HG03558 (cell line): ENCODE data around the gene TMCO4.

ENCODE experiments used
- ATAC-seq: cut with Tn5 transposase; IDR thresholded peaks from one replicate; pipeline ENCODE4 v1.9.1; 2021; ENCODE audit warnings: moderate number of reproducible peaks; ENCODE audit not compliant: unreplicated experiment; ENCODE audit errors: extremely low read depth

TMCO4 gene

DNA sequence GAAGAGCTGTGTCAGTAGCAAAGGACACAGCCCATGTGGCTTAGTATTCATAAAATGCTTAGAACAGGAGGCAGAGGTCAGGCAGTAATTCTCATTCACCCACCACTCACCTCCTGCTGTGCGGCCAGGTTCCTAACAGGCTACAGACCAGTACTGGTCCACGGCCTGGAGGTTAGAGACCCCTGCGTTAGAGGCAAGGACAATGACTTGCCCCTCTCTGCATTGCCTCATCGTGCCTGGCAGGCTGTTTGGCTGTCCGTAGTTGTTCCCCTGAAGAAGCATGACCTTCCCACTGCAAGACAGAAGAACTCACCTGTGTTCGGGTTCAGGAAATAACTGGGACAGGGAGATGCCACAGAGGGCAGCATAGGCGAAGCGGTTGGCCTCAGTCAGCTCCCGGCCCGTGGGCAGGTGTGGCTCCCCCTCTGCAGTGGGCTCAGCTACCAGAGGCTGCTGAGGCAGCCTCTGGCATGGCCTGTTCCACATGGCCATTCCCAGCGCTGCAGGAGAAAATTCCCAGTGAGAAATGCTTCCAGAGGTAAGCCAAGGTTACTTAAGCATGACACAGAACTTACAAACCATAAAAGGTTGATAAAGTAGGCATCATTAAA is 19.3 kb downstream of the TMCO4 start:
- ATAC-seq, result no peak

DNA sequence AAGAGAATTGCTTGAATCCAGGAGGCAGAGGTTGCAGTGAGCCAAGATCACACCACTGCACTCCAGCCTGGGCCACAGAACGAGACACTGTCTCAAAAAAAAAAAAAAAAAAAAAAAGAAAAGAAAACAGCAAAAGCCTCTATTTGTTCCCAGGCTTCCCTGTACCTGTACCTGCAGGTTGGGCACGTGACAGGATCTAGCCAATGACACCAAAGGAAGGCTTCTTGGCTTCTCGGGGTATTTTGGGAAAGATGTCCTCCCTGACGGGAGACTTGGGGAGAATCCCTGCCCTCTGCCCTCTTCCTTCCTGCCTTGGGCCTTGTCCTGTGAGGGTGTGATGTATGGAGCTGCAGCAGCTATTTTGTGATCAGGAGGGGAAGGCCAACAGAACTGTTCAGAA is 22.8 kb downstream of the TMCO4 start:
- no peak for ATAC-seq

DNA sequence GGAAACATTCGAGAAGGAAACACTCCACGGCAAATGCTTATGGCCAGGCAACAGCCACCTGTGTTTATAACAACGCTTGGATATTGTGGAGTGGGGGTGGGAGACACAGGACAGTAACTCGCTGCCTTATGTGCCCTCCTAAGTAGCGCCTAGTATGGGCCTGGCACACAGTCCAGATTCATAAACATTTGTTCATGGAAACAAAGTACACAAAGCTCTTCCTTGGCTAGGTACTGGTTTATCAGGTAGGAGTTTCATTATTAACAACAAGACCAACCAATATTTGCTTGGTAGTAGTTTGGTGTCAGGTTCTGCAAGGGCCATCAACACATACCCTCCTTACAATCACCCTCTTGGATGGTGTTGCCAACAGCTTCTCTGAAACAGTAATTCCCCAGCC is 23.4 kb downstream of the TMCO4 start:
- no peak for ATAC-seq

DNA sequence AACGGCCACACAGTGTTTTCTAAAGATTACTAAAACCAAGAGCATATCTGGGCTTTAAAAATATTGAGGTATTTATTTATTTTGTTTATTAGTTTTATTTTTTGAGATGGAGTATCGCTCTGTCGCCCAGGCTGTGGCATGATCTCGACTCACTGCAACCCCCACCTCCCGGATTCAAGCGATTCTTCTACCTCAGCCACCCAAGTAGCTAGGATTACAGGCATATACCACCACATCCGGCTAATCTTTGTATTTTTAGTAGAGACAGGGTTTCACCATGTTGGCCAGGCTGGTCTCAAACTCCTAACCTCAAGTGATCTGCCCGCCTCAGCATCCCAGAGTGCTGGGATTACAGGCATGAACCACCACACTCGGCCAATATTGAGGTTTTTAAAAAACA is 23.9 kb downstream of the TMCO4 start:
- ATAC-seq, result no peak

DNA sequence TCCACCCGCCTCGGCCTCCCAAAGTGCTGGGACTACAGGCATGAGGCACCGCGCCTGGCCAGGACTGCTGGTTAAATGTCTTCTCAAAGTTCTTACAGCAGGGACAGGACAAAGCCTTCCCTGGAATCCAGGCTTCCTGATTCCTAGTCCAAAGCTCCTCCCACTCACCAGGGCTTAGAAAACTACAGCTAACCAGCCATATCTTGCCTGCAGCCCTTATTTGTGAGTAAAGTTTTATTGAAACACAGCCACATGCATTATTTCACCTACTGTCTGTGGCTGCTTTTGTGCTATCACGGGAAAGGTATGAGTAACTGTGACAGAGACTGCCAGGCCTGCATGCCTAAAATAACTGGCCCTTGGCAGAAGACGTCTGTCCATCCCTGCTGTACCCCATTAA is 24.4 kb downstream of the TMCO4 start:
- ATAC-seq, result no peak

DNA sequence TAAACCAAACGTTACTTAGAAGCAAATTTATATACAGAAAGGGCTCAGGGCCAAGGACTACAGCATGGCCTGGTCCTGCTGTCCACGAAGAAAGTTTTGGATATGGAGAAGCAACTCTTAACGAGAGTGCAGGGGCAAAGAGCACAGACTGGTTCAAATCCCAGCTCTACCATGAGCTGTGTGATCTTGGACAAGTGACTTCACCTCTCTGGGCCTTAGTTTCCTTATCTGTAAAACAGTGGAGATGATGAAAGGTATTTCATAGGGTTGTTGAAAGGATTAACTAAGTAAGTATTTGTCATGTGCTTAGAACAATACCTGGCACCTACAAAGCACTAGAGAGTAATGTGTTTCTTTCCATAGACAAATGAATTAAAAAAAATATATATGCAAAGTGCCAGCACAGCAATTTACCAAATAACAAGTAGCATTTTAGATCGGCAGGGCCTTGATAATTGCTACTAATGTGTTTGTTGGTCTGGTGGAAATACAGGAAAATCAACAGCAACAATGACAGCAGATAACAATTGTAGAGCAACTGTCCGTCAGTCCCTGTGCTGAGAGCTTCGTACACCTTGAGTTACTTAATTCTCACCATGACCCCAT is 25.4 kb downstream of the TMCO4 start:
- no peak for ATAC-seq

DNA sequence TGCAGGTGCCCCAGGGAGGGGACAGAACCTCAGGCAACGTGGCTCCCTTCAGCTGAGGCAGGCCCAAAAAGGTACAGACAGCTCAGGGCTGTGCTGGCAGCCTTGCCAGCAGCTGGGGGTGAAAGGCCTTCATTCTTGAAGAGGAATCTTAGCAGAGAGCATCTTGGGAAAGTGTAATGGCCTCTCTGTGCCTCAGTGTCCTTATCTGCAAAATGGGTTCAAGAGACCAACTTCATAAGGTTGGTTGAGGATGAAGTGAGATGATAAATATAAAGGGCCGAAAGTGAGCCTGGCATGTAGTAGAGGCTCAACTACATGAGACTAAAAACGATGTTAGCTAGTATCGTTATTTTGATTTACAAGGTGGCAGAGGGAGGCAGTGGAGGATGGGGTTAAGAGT is 26.2 kb downstream of the TMCO4 start:
- no peak for ATAC-seq

DNA sequence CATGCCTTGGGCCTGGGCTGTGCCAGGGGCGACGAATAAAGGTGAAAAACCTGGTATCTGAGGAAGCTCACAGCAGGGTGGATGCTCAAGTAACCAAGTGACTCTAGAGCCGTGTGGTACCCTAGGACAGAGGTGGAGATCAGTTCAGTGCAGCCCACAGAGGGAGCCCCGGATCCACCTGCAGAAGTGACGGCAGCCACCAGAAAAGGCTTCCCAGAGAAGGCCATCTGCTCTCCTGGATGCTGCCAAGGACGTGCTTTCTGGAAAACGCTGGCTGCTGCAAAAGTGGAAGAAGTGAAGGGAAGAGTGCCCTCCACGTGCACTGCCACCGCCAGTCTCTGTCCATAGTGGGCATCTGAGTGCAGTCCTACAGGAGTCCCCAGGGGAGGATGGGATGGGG is 27.7 kb downstream of the TMCO4 start:
- ATAC-seq, result no peak

DNA sequence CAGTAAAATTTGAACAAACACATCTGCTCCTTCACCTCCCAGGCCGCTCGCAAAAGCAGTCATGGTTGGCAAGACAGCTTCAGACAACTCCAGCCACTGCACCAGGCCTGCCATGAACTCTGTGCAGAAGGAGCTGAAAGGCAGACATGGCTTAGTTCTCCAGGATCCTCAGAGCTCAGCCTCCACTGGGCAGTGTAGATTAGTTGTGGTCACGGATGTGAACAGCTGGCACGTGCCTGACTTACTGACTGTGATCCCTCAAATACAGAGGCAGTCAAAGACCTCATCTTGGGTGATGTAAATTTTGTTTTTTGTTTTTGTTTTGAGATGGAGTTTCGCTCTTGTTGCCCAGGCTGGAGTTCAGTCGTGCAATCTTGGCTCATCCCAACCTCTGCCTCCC is 28.4 kb downstream of the TMCO4 start:
- ATAC-seq, result no peak

DNA sequence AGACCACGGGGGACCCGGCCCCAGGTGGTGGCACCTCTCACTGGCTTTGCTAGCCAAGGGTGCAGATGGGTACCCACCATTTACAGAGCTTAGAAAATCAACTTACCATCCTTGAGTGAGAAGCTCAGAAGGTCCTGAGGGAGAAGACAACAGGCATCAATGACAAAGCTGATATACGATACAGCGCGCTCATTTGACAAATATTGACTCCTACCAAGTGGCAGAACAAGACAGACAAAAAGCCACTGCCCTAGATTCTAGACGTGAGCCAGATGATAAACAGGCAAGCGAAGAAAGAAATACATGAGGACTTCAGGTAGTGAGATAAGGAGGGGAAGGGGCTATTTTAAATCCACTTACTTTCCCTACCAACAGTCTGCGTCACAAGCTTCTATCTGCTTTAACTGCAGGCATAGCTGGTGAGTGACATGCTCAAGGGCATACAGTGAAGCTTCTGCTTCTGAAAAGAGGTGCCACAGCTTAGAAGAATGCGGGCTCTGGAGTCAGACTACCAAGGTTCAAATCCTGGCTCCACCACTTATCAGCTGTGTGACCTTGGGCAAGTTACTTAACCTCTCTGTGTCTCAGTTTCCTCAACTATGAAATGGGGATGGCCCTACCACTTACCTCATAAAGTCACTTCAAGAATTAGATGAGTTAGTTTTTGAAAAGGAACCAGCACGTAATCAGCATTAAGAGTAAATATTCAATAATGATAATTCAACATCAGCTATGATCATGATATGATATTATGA is 29.1 kb downstream of the TMCO4 start:
- ATAC-seq, result no peak

DNA sequence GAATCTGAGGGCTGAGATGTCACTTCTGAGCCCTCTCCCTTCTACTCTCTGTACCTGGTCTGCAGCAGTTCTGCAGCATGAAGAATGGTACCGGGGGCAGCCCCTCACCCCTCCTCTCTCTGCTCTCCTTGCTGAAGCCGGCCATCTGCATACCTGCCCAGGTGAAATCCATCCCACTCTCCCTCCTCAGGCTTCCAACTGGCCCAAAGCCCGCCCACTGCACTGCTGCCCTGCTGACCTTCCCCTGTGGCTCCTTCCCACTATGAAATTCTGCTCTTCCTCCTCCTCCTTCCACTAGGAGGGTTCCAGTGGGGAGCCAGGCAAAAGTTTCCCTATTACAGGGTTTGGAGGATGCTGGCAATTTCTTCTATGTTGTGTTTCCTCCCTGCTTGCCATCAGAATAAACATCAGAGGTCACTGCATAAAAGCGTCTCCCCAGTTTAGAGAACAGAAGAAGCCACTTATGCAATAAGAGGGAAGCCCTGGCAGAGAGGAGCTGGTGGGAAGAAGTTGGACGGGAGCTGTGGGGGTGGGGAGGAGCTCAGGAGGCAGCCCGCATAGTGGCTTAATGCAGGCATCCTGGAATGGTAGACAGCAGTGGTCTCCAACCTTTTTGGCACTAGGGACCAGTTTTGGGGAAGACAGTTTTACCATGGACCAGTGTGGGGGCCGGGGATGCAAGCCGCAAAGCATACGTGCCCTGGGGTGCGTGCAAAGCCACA is 30.3 kb downstream of the TMCO4 start:
- ATAC-seq, result no peak

DNA sequence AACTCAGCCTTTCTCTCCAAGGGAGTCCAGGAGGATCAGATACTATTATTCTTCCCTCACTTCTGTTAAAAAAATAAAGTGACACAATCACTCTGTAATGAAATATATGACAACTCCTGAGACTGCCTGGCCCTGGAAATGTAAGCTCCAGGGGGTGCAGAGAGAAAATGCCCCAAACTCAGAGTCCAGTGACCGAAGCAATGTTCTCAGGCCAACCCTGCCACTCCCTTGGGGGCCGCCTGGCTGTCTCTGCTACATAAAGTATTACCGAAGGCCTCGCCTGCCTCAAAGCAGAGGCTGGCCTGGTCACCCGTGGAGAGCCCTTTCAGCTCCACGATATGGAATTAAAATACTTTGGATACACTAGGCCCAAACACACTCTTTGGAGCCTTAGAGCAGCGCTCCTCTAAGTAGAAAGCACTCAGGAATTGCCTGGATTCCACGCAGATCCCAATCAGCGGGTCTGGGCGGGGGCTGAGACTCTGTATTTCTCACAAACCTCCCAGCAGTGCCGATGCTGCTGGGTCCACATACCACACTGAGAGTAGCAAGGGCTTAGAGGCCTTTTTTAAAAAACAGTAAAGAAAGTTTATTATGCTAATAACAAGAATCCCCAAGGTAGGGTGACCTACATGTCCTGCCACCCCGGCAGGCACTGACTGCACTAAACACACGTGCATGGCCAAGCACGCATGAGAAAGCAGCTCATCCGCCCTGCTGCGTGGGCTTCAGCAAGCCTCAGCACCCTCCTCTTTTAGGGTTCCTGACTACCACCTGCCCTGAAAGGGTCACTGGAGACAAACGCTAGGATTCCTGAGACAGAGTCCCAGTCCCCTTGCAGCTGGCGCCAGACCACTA is 31.1 kb downstream of the TMCO4 start:
- no peak for ATAC-seq

DNA sequence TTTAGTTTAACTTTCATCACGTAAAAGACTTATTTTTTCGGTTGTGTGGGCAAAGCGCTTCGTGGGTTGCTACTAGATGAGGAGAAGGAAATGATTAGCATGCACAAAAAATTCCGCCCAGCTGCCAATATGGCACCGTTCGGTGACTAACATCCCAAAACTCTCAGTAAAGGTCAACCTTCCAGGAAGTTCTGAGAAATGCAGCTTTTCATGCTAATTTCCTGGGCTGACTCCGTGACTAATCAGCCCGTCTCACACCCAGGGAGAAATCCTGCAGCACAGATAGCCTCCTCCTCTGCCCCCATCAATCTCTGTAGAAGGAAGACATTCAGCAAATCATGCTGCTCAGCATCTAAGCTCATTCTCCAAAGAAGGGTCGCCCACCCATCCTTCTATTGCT is 34.1 kb downstream of the TMCO4 start:
- ATAC-seq, result no peak

DNA sequence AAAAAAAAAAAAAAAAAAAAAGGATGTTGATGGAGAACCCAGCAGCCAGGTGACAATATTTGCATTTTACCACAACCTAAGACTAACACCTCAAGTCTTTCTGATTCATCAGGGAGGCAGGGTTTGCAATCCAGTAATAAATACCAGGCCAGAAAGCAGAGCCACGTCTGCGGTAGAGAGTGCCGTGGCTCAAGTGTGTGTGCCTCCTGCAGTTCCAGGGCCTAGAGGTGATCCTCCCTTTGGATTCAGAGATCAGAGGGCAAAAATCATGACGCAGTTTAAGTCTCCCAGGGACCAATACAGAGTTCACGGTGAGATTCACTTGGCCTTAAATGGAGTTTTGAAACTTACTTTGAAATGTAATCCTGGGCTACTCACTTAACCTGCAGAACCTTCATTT is 34.9 kb downstream of the TMCO4 start:
- ATAC-seq, result no peak

DNA sequence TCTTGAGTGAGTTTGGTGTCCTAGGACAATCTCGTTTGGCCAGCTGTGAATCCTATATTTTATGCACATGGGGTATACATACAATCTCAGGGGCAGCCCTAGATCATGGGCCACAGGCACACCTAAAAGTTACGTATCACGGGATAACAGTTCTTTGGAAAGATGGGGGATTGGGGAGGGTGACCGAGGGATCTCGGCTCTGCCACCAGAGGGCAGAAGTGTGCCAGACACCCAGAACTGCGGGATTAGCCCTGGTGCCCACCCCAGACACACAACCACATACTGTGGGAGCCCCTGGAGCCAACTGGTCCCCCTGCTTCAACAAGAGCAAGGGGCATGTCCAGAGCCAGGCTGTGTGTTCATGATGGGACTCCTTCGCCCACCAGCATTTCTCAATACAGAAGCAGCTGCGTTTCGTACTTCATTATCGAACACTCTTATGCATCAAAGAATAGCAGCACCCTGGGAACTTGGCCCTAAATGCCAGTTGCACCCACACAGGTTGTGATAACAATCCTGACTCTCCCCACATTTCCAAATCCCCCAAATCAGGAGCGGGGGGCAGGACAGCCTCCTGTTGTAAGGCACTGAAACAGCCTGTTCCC is 37.4 kb downstream of the TMCO4 start:
- no peak for ATAC-seq

DNA sequence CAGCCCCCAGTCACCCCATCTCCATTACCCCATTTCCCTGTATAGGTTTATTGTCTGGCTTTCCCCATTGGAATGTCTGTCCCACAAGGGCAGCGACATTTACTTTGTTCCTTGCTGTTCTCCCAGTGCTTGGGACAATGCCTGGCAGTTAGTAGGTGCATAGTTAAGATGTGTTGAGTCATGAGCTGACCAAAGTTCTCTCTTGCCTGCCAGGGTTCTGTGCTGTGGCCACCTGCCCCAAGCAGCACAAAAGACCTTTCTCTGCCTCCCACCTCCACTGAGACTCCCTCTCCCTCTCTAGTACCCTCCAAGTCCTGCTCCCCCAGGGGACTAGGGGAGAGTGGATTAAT is 40.0 kb downstream of the TMCO4 start:
- ATAC-seq, result no peak

DNA sequence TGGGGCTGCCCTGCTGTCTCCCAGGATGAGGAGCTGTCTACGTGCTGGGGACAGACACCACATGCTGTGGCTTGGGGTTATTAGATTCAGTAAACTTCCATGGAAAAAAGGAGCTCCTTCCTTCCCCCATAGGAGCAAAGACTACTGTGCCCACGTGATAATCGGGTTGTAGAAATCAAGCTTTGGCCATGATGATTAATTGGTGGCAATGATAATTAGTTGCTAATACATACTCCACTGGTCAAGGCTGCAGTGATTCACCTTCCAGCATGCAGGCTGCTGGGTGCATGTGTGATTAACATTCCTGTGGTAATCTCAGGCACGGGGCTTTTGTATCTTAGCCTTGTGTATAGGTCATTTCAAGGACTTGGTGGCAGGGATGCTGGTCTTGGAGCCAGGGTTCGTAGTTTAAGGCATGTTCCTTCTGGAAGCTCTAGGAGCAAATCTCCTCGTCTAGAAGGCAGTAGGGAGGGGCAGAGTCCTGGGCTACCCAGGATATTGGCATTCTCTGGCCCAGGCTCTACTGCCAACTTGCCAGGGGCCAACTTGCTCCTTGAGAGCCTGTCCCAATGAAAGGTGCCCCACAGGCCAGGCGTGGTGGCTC is 41.4 kb downstream of the TMCO4 start:
- ATAC-seq, result no peak

DNA sequence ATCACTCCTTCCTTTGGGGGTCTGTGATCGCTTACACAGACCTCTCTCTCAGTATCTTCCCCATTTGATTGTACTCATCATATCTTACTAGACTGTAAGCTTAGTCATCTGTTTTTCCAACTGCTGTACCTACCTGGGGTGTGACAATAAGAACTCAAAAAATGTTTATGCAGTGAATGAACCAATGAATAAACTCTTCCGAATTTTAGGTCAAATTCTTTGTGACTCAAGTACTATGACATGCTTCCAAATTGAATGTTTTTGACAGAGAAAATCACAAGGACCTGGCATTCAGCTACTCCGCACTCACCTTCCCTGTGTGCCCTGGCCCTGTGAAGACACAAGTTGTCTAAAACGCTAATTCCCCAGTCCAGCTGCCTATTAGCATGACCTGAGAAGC is 42.1 kb downstream of the TMCO4 start:
- ATAC-seq, result no peak

DNA sequence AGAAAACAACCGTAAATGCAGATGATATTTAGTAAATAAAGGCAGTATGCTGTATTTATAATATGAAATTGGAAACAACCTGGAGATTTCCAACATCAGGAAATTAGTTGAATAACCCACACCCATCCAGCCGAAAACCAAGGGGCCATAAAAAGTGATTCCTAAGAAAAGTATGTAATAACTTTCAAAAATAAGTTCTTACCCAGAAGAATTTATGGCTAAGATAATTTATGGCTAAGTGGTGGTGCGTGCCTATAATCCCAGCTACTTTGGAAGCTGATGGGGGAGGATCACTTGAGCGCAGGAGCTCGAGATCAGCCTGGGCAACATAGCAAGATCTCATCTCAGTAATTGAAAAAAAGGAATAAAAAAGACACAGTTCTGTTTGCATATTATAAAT is 43.2 kb downstream of the TMCO4 start:
- ATAC-seq, result no peak

DNA sequence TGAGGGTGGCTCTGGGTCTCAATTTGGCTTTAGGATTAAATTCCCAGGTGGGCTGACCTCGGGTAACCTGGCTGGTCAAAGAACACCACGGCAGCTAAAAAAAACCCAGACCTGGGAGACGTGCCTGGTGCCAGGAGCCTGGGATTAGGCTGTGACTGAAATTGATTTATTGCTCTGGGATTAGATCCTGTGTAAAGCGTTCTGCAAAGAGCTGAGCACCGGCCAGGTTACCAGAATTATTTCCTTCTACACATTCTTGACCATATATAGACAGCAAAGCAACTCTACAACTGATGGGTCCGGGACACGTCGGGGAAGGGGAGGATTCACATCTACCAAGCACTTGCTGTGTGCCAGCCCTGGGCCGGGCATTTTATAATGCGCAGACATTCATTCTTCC is 45.2 kb downstream of the TMCO4 start:
- ATAC-seq, result no peak
